ENCODE measurements around the gene VILL.

VILL gene

DNA sequence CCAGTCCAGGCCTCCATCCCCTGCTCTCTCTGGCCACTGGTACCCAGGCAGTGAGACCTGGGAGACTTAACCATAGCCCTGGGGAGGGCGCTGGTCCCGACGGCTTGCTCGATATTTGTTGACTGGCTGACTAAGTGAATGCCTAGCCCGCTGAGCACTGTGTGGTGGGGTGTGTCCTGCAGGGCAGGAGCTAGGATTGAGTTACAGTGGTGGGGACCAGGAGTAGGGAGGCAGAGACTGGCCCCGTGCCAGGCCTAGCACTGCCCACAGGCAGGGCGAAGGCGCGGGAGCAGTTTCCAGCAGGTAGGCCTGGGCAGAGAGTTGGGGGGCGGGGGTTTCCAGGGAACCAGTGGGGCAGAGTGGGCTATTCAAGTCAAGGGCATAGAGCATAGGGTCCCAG, at the start of gene VILL:
Gene VILL, plus strand, starts transcription at position 260 of the 400 bp plus-strand sequence. CDS start 2,887 bp downstream, outside the sequence.
- no peak for DNase-seq

DNA sequence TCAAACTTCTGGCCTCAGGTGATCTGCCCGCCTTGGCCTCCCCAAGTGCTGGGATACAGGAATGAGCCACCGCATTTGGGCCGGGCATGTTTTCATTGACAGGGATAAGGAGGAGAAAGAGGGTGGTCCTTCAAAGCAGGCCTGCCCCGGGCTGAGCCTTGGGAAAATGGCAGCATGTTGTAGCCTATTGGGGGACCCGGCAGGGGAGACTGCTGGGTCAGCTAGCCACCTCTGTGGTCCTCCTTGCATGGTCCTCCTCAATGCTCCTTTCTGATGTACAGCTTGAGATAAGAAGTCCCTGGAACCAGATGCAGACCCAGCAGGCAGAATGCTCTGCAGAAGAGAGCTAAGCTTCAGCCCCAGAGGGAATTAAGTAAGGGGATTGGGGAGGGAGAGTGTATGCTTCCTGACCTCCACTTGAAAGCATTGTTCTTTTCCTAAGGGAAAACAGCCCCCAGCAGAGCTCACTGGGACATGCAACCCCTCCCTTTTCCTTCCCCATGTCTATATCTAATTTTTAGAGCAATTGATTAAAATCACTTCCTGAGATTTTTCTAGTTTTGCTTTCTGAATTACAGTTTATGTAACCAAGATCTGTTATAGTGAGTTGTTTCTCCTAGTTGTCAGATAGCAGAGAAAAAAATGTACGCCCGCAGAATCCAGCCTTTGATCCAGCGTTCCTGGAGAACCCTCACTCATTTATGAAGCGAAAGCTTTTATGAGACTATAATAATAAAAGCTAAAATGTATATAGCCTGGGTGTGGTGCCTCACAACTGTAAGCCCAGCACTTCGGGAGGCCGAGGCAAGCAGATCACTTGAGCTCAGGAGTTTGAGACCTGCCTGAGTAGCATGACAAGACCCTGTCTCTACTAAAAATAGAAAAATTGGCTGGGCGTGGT, 48.7 kb upstream of the VILL start:
- DNase-seq = no peak

DNA sequence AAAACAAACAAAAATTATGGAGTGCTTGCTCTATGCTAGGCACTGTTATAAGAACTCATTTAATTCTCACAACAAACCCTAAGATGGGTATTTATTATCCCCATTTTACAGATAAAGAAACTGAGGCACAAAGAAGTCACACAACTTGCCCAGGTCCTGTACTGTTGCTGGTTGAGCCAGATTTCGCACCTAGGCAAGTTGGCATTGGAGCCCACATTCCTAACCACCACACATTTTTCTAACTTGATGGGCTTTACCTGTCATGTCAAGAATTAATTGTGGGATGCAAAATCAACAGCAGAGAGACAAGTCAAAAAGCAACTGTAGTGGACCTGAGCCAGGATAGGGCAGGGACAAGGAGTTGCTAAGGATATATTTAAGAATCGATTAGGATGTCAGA, 47.9 kb upstream of the VILL start:
- DNase-seq = no peak

DNA sequence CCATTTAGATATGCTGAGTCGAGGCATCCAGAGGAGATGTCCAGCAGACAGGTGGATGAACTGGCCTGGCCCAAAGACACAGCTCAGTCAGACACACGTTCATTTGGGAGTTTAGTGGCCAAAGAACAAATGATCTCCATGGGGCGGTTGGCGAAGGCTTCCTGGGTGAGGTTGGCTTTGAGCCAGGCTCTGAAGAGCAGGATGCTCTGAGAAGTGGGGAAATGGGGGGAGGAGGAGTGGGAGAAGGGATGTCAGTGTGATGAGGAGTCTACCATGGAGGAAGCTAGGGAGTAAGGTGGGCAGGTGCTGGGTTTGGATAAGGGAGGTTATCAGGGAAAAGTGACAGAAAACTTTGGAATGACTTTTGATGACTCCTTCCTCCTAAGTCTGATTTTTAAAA, 47.5 kb upstream of the VILL start:
- DNase-seq = no peak

DNA sequence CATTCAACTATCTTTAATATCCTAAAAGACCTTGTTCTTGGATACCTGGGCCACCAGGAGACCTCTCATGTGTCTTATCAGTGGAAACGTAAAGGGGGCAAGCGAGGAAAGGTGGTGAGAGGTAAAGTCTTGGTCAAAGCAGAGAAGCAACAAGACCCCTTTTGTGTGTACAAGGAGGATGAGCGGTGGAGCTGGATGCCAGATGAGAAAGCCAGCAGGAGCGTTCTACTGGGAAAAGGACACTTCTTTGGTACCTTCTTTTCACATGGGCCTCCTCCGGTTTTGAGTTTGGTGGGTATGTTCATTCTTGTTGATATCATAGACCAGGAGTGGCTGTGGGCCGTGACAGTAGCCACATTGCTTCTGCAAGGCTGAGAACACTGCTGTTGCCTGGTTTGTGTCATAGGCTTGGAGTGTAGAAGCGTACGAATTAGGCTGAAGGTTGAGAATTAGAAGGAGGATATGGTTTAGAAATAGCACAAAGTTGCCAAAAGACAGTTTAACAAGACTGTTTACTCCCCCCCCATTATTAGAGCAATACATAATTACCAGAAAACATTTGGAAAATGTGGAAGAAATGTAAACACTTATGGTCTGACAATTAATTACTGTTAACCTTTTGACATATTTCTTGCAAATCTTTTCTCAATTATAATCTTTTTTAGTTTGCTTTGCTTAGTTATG, 46.8 kb upstream of the VILL start:
- no peak for DNase-seq

DNA sequence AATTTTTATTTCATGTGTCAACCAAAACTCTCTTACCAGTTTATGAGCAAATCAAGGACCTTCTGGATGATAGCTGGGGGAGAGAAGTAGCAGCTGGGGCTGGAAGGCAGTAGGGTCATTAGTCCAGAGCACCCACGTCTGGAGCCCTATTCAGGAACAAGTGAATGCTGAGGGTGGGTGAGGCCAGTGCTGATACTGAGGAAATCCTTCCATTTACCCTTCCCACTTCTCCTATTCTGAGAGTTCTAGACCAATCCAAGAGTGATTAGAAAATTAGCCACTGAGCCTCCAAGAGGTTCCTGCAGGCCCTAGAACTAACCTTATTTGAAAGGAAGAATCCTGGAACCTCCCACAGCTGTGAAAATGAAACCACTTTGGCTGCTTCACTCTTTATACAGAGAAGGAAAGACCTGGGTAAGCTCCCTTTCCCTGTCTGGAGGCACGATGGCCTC, 46.2 kb upstream of the VILL start:
- DNase-seq = no peak

DNA sequence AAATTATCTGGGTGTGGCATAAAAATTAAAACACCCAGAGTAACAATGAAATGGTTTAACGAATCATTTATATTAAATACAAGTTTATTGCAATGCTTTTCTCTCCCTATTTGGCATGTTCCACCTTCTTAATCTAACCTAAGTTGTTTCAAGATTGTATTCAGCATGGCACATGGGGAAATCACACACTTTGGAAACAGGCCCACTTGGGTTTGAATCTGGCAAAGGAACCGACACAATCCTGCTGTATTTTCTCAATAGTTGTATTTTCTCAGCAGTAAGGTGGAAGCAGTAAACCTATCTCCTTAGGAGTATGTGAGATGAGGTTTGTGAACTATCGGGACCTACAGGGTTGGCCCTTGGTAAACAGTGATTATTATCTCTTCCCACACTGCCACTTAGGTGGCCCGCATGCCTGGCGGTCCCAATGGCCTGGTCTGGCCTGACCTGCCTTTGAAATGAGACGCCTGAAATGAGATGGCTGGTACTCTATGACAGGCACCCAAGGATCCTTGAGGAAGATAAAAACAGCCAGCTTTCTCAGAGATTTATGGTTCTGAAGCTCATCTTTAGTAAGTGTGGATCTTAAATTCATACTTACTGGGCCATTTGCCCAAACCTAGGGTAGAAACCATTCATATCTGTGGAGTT, 45.3 kb upstream of the VILL start:
- no peak for DNase-seq

DNA sequence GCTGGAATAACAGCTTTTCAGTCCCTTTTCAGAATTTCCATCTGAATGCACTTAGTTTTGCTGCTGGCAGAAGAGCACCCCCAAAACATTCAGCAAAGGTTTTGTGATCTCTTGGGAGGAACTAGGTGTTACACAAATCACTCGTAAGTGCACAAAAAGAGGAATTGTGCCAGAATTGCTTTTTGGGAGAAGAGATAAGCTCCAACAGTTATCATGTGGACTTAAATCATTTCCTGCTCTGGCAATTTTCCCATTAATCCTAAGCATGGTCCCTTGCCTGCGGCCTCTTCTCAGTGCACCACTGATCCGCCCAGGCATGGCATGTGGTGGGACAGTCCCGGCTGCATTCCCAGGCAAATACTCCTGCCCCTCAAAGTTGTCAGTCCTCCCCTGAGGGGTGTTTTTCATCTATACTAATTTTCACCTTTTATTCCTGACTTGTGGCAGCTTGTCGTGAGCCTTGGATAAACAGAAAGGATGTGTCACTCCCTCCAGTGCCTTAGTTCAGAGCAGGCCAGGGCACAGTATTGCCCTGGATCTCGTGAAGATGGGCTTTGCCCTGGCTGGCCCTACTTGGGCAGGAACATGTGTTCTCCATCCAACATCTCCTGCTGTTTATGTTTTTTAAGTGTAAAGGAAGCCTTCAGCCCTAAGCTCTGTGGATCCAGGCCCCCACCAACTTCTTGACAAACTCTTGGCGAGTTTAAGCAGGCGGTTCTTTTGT, 44.6 kb upstream of the VILL start:
- DNase-seq = no peak

DNA sequence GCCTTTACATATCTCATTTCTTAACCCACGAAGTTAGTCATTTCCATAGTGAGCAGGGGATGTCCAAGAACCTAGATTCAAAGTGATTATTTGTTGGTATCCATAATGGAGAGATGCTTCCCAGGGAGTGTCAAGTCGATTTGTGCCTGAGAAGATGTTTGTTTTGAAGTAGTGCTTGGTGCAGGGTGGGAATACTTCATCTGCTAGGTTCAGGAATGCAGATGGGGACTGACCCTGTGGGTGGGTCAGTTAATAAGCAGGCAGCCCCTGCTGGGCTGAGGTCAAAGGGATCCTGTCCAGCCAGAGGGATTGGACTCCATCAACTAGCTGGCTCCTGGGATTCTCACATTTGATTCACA, 44.1 kb upstream of the VILL start:
- no peak for DNase-seq

DNA sequence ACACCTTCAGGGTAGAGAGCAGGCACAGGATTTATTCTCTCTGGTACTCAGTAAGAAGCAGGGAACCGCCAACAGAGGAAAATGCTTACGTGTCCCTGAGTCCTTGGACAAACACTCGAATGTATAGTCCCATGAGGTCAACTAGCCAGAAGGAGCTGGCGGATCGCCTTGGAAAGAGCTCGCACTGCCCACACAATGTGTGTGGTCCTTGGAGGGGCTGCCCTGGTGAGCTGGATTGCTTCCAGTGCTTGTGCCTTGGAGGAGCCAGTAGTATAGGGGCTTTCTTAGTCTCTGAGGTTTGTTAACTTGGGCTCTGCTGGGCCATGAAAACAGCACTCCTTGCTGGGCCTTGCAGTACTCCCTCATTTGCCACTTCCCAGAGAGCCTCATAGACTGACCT, 40.7 kb upstream of the VILL start:
- DNase-seq = no peak

DNA sequence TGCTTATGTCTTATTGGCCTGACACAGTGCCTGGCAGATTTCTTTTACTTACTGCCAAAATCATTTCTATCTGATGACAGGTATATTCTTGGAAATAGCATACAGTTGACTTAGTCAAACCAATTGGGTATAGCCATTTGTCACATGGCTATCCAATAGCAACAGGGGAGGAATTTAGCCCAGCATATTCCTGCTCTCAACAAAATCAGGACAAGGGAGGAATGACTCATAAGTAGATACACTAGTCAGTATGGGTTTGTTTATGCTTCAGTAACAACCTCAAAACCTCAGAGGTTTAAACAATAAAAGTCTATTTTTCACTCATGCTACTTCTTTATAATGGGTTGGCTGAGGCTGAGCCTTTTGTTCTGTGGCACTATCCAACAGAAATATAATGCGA, 38.0 kb upstream of the VILL start:
- DNase-seq = no peak

DNA sequence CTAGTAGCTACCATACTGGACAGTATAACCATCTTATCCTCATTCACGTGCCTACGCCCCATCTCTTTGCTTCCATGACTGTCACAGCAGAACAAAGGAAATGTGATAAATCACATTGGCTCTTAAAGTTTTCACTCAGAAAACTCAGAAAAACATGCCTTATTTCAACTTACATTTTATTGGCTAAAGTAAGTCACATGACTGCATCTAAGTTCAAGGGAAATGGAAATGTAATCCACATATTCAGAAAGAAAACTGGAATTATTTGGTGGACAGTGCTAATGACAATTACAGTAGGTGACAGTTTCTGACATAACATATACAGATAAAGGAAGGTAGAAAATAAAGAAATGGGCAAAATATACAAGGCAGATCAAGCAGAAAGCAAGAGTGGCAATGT, 37.4 kb upstream of the VILL start:
- no peak for DNase-seq

DNA sequence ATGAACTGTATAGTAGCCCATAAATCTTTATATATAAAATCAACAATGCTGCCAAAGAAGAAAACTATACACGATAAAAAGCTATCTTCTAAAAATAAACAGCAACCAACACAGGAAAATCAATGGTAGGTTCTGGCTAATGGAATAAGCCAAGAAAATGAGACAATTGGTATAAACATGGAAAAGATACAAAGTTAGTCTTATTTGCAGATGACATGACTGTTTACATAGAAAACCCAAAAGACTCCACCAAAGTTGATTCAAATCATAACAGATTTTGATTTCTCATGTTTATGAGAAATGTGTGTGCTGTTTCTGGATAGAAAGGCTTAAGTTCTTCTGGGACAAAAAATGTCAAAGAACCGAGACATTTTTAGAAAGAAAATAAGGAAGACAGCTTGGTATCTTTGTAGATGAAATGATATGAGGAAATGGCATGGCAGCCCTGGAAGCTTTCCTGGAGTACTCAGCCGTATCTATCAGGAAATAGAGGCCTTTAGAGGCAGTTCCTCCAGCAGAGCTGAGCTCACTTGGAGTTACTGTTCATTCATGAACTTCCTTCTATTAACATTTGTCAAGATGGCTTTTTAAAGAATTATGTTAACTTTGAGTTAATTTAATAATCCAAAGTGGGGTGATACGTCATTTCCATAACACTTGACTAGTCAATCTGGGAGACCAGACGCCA, 36.7 kb upstream of the VILL start:
- no peak for DNase-seq

DNA sequence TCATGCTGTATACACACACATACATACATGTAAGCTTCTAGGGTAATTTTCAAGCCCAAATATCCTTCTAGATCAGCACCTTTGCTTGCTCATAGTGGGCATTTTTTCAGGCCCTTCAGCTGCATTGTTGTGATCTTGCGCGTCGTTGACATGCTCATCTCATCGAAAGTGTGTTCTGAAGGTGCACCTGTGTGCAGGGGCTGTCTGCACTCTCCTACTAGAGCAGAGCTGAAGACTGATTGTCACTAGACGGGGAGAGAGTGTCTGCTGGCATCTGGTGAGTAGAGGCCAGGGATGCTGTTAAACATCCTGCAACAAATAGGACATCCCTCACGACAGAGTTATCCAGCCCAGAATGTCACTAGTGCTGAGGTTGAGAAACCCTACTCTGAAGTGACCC, 35.7 kb upstream of the VILL start:
- DNase-seq = no peak

DNA sequence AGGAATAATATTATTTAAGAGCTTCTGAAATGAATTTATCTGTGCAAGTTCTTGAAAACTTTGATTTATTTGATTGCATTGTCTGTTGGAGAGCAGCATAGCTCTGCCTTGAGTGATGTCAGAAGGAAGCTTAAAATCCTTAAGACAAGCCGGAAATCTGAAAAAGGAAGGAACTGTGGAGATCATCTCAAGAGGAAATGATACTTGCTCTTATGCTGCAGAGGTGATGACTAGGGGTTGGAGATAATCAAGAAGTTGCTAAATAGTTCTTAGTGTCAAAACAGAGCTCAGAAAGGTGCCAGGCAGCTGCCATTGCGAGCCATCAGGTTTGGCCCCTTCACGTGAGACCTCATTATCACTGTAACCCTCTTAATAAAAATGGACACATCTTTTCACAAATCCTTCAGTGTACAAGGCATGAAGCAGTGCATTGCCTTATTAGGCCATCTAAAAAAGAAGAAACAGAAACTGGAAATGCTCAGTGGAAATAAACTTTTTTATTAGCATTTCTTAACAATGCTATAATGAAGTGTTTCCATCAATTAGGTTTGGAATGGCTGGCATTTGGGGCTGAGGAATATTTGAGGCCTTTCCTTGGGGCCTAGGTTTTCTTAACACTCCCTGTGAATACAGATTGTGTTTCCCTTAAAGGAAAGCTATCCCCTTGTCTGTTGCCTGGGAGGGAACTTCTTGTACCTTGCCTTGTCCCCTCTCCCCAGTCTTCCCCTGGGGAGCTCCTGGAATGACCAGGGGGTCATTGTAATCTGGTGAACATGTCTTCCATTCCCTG, 34.5 kb upstream of the VILL start:
- DNase-seq = no peak

DNA sequence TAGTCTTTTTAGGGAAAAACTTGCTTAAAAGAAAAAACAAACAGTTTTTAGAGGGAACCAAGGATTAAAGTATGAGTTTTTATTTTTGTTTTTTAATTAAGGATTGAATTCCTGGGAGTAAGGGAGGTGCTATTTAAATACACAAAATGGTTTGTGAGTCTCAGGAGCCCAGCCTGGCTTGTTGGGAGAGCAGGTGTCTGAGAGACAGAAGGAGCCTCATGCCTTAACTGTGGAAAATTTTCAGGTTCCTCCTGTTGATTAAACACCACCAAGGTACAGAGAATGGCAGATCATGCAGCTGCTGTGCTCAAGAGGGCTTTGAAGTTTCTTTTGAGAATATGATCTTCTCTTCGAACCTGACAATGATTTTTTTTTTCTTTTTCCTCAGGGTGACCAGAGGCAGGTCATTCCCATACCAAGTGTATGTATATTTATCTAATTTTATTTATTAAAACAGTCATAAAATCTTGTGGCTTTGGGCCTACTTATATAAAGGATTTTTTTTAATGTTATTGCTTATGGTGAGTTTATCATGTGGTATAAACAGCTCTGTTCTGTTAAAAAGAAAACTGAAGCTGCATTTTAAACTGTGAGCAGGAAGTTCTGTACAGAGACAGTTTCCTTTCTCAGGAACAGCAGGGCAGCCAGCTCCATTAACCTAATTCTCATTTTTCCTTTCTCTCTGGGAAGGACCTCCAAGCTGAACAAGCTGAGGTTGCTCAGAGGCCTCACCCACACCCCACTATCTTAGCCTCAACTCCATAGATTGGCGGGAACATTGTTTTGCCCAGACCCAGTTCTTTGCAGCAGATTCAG, 33.7 kb upstream of the VILL start:
- no peak for DNase-seq

DNA sequence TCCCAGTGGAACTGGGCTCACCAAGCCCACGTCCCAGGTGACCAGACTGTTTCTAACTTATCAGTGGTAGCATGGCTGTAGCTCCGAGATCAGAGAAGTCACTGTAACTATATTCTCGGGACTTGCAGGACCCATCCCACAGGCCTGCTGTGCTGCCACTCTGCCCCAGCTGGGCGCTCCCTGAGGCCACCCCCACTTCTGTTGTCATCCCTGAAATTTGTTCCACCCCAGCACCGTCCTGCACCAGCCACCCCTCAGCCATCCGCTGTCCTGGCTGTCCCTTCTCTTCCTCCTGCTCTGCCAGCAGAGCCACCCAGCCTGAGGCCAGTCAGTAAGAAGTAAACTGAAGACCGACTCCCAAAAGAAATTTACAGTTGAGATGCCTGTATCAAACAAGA, 33.0 kb upstream of the VILL start:
- DNase-seq = no peak

DNA sequence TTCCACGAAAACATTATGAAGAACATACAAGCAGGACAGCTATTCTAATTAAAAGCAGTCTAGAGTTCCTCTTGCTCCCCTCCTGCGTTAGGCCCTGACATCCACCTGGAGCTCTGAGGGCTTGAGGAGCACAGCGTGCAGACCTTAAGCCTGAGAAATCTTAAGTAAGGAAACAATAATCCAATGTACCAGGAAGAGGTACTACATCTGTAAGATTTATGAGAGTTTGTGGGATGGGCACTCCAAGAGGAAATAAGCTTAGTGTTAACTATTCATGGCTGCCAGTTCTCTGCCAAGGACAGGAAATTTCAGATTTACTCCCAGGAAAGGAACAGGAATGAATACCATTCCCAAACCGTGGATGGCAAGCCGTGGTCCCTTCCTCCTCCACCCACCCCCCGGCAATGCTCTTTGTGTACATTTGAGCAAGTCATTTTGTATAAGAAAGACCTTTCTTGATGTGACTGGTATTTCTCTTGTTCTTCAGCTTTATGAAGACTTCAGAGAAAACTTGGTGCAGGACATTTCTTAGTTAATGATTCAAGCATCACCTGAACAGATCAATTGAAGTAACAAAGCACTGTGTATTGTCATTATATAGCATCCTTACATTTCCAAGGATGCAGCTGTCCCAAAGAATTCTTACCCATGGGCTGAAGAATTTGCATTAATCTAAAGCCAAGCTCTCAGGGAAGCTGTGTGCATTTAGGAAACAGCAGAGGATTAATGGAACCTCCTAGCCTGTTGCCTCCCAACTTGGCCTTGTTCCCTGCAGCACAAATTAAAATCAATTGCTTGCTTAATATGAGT, 28.8 kb upstream of the VILL start:
- DNase-seq = no peak

DNA sequence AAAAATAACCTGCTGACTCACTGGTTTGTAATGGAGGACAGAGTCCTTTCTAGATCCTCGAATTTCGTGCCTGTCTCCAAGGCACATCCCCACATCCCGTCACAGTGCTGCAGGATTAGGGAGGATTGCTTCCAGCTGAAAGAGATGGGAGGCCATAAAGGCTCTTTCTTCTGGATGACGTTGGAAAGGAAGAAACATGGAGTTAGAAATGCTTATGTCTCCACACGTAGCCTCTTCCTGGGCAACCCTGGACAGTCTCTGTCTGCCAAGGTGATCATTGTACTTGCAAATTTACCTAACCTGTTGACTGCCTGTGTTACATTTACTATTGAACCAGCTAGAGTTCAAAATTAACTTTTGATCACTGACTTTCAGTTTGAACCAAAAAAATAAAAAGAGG, 27.6 kb upstream of the VILL start:
- no peak for DNase-seq

DNA sequence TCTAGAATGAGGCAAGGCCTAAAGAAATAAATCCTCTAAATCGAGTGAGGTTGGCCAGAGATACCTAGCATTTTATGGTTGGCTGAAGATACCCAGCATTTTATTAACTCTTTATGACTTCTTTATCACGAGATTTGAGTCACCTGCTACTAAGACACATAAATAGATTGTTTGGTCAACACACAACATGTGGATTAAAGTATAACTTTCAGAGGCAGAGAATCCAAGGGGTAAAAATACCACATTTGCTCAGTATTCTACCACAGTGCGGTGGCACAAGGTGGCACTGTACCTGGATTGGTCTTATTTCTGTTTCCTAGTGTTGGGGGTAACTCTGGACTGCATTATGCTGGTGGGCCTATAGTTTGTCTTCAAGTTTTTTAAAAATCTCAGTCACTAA, 27.0 kb upstream of the VILL start:
- DNase-seq = no peak

All from activated naive CD4-positive, alpha-beta T cell treated with Interleukin-2 at 50 U/mL for 16 hours (primary cell).